ENCODE data around the gene CCDC74A.
"Not testable (repeated sequence)": the region's sequence is repeated elsewhere in the genome, so short reads cannot be mapped to it uniquely, and the experiment has no call there.

CCDC74A gene

GRCh38 chr2:131567891-131568290, 40.2 kb downstream of the CCDC74A start:
- DNase-seq: no peak

GRCh38 chr2:131568401-131568800, 40.7 kb downstream of the CCDC74A start:
- DNase-seq: not testable (repeated sequence)

GRCh38 chr2:131572175-131572574, 44.5 kb downstream of the CCDC74A start:
- DNase-seq: no peak

GRCh38 chr2:131577812-131578211, 50.1 kb downstream of the CCDC74A start:
- no peak for DNase-seq

GRCh38 chr2:131580187-131580586, 52.5 kb downstream of the CCDC74A start:
- no peak for DNase-seq

Measured in eye (tissue), 1 donor.